ENCODE results near the gene LAMC1.

DNA sequence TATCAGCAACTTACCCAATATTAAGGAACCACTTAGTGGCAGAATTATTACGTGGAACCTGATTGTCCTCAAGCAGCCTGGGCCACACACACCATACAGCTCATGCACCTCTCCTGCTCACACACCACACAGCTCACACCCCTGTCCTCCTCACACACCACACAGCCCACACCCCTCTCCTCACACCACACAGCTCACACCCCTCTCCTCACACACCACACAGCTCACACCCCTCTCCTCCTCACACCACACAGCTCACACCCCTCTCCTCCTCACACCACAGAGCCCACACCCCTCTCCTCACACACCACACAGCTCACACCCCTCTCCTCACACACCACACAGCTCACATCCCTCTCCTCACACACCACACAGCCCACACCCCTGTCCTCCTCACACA is 126.1 kb downstream of the LAMC1 start:
- TF ChIP-seq, protein P1, sequence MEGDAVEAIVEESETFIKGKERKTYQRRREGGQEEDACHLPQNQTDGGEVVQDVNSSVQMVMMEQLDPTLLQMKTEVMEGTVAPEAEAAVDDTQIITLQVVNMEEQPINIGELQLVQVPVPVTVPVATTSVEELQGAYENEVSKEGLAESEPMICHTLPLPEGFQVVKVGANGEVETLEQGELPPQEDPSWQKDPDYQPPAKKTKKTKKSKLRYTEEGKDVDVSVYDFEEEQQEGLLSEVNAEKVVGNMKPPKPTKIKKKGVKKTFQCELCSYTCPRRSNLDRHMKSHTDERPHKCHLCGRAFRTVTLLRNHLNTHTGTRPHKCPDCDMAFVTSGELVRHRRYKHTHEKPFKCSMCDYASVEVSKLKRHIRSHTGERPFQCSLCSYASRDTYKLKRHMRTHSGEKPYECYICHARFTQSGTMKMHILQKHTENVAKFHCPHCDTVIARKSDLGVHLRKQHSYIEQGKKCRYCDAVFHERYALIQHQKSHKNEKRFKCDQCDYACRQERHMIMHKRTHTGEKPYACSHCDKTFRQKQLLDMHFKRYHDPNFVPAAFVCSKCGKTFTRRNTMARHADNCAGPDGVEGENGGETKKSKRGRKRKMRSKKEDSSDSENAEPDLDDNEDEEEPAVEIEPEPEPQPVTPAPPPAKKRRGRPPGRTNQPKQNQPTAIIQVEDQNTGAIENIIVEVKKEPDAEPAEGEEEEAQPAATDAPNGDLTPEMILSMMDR (conservative IDR thresholded peaks at IDR 0.05; ENCODE audit: low read depth in 2 of 2) = no peak
- TF ChIP-seq EZH2phosphoT487 (IDR thresholded peaks at IDR 0.05; ENCODE audit: unreplicated experiment) (no peak), EZH2 (IDR thresholded peaks at IDR 0.05; ENCODE audit: low read depth, unreplicated experiment) (no peak), POLR2AphosphoS5 (IDR thresholded peaks at IDR 0.05; ENCODE audit: low read depth) (no peak), JUNB (IDR thresholded peaks at IDR 0.05; ENCODE audit: unreplicated experiment) (no peak), ZNF114 (CRISPR knock-in tag; IDR thresholded peaks at IDR 0.05) (no peak), CREB1 (CRISPR knock-in tag; IDR thresholded peaks at IDR 0.05; ENCODE audit: low read depth) (no peak)
- TF ChIP-seq, protein P2, sequence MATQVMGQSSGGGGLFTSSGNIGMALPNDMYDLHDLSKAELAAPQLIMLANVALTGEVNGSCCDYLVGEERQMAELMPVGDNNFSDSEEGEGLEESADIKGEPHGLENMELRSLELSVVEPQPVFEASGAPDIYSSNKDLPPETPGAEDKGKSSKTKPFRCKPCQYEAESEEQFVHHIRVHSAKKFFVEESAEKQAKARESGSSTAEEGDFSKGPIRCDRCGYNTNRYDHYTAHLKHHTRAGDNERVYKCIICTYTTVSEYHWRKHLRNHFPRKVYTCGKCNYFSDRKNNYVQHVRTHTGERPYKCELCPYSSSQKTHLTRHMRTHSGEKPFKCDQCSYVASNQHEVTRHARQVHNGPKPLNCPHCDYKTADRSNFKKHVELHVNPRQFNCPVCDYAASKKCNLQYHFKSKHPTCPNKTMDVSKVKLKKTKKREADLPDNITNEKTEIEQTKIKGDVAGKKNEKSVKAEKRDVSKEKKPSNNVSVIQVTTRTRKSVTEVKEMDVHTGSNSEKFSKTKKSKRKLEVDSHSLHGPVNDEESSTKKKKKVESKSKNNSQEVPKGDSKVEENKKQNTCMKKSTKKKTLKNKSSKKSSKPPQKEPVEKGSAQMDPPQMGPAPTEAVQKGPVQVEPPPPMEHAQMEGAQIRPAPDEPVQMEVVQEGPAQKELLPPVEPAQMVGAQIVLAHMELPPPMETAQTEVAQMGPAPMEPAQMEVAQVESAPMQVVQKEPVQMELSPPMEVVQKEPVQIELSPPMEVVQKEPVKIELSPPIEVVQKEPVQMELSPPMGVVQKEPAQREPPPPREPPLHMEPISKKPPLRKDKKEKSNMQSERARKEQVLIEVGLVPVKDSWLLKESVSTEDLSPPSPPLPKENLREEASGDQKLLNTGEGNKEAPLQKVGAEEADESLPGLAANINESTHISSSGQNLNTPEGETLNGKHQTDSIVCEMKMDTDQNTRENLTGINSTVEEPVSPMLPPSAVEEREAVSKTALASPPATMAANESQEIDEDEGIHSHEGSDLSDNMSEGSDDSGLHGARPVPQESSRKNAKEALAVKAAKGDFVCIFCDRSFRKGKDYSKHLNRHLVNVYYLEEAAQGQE (IDR thresholded peaks at IDR 0.05; ENCODE audit: unreplicated experiment) = no peak

Measured in GM23338 (cell line).